Liver (tissue), 9 donors: ENCODE data around the gene IGF1R. TPM values are rescaled to one million over a fixed set of nuclear protein-coding genes. Genes with fewer than 3 reads are reported as not detected.

Experiments
- DNase-seq: peaks from one replicate; pipeline ENCODE4 v3.0.0-alpha.2; 2017; ENCODE audit warnings: low spot score
- H3K27ac ChIP-seq, 2 donors: one replicate each; pipeline ENCODE4 v1.7.0; 2013; ENCODE audit warnings: inconsistent platforms in 2 of 2, low read length in 2 of 2, control low read depth in 1 of 2, low read depth in 1 of 2, mild to moderate bottlenecking in 1 of 2
- H3K27me3 ChIP-seq, 4 donors: one replicate each; pipeline versions ENCODE4 v1.6.1 to v1.7.0; 2013; ENCODE audit warnings: low read length in 3 of 4, inconsistent platforms in 1 of 4, mild to moderate bottlenecking in 1 of 4, moderate library complexity in 1 of 4; ENCODE audit not compliant: control insufficient read depth in 4 of 4, insufficient read depth in 4 of 4
- H3K36me3 ChIP-seq, 4 donors: one replicate each; pipeline versions ENCODE4 v1.6.1 to v1.7.0; 2013; ENCODE audit warnings: low read length in 3 of 4, mild to moderate bottlenecking in 3 of 4, low read depth in 1 of 4, moderate library complexity in 1 of 4; ENCODE audit not compliant: control insufficient read depth in 4 of 4, insufficient read depth in 3 of 4
- H3K4me1 ChIP-seq, 4 donors: one replicate each; pipeline versions ENCODE4 v1.6.1 to v1.7.0; 2013; ENCODE audit warnings: low read length in 3 of 4, mild to moderate bottlenecking in 3 of 4, moderate library complexity in 1 of 4; ENCODE audit not compliant: control insufficient read depth in 4 of 4, insufficient read depth in 4 of 4
- H3K4me3 ChIP-seq, 3 donors: one replicate each; pipeline versions ENCODE4 v1.6.1 to v1.7.0; 2013; ENCODE audit warnings: low read length in 3 of 3, control low read depth in 1 of 3, low read depth in 1 of 3, mild to moderate bottlenecking in 1 of 3
- H3K9ac ChIP-seq, 2 donors: one replicate each; pipeline ENCODE4 v1.7.0; 2013; ENCODE audit warnings: low read length in 2 of 2, mild to moderate bottlenecking in 2 of 2, moderate library complexity in 2 of 2, control low read depth in 1 of 2, low read depth in 1 of 2
- H3K9me3 ChIP-seq, 4 donors: one replicate each; pipeline versions ENCODE4 v1.6.1 to v1.7.0; 2013; ENCODE audit warnings: low read length in 3 of 4; ENCODE audit not compliant: control insufficient read depth in 4 of 4
- FOXA1 ChIP-seq: IDR thresholded peaks from 2 replicates; pipeline ENCODE4 v1.6.1; 2016; ENCODE audit warnings: antibody characterized with exemption
- FOXA2 ChIP-seq: IDR thresholded peaks from 2 replicates; pipeline ENCODE4 v1.6.1; 2016; ENCODE audit warnings: antibody characterized with exemption
- GABPA ChIP-seq, 2 donors: IDR thresholded peaks in 1 of 2; conservative IDR thresholded peaks in 1 of 2; 2 replicates each; pipeline ENCODE4 v1.6.1; 2016; ENCODE audit warnings: antibody characterized with exemption in 2 of 2, mild to moderate bottlenecking in 1 of 2, moderate library complexity in 1 of 2
- HNF4A ChIP-seq, 2 donors: conservative IDR thresholded peaks; 2 replicates each; pipeline ENCODE4 v1.6.1; 2016; ENCODE audit warnings: antibody characterized with exemption in 2 of 2, mild to moderate bottlenecking in 2 of 2
- NR2F2 ChIP-seq: IDR thresholded peaks from 2 replicates; pipeline ENCODE4 v1.6.1; 2016; ENCODE audit warnings: antibody characterized with exemption
- RAD21 ChIP-seq, 2 donors: IDR thresholded peaks; 2 replicates each; pipeline ENCODE4 v1.6.1; 2016; ENCODE audit warnings: antibody characterized with exemption in 2 of 2, mild to moderate bottlenecking in 2 of 2
- TAF1 ChIP-seq: conservative IDR thresholded peaks from 2 replicates; pipeline ENCODE4 v1.6.1; 2016; ENCODE audit warnings: antibody characterized with exemption, mild to moderate bottlenecking
- YY1 ChIP-seq: IDR thresholded peaks from 2 replicates; pipeline ENCODE4 v1.6.1; 2016; ENCODE audit warnings: antibody characterized with exemption, mild to moderate bottlenecking
- WGBS: extraction: QIAGEN DNeasy Blood & Tissue Kit; methylation state at CpG from one replicate; pipeline ENCODE4 v1.1.7; 2013; 5-methylcytosine and 5-hydroxymethylcytosine counted together
- polyA plus RNA-seq, 2 donors: library from polyadenylated mRNA; stranded (reverse) in 1 of 2; unstranded in 1 of 2; fragments of 200-250 nt in 1 of 2; fragments of >200 nt in 1 of 2; fragmentation: Nextera tagmentation in 1 of 2; extraction: Ambion mirVana in 1 of 2; gene quantifications; one replicate each; pipeline versions ENCODE4 v1.2.1 to v1.2.3, GENCODE V29; 2013 to 2015
- total RNA-seq, 2 donors: library from RNA; depleted of rRNA; stranded (reverse); fragments of >200 nt; gene quantifications; one replicate each; pipeline ENCODE4 v1.2.3, GENCODE V29; 2014
- TF ChIP-seq, protein P1 (sequence below): IDR thresholded peaks from 2 replicates; pipeline ENCODE4 v1.6.1; 2016; ENCODE audit warnings: antibody characterized with exemption, mild to moderate bottlenecking
- TF ChIP-seq, protein P2 (sequence below): IDR thresholded peaks from 2 replicates; pipeline ENCODE4 v1.6.1; 2016; ENCODE audit warnings: antibody characterized with exemption
- TF ChIP-seq, protein P3 (sequence below): IDR thresholded peaks from 2 replicates; pipeline ENCODE4 v1.6.1; 2016; ENCODE audit warnings: antibody characterized with exemption
- donor health status: healthy.
- donor health status: healthy.
- donor health status: healthy.
- donor health status: healthy.
- donor health status: healthy.

The IGF1R gene
- total and polyA plus RNA-seq, 4 donors, result 0.69 to 10.3 (median 3.2) TPM

DNA sequence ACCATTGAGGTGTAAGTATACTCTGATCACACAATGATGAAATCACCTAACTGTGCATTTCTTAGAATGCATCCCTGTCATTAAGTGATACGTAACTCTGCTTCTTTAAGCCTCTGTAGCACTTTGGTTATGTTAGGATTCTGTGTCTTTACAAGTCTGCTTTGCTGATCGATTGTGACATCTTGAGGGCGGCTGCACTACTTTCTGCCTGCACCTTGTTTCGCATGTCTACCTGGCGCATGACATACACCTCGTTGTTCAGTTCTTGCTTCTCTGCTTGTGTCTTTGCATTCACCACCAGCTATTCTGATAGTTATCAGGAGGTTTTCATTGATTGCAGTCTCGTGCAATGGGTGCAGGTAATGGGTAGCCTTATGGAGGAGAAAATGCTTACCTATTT is 32.7 kb downstream of the IGF1R start:
- no peak for TF ChIP-seq GABPA (IDR thresholded peaks at IDR 0.05 in 1 of 2, conservative IDR thresholded peaks at IDR 0.05 in 1 of 2)
- TF ChIP-seq, protein P1, sequence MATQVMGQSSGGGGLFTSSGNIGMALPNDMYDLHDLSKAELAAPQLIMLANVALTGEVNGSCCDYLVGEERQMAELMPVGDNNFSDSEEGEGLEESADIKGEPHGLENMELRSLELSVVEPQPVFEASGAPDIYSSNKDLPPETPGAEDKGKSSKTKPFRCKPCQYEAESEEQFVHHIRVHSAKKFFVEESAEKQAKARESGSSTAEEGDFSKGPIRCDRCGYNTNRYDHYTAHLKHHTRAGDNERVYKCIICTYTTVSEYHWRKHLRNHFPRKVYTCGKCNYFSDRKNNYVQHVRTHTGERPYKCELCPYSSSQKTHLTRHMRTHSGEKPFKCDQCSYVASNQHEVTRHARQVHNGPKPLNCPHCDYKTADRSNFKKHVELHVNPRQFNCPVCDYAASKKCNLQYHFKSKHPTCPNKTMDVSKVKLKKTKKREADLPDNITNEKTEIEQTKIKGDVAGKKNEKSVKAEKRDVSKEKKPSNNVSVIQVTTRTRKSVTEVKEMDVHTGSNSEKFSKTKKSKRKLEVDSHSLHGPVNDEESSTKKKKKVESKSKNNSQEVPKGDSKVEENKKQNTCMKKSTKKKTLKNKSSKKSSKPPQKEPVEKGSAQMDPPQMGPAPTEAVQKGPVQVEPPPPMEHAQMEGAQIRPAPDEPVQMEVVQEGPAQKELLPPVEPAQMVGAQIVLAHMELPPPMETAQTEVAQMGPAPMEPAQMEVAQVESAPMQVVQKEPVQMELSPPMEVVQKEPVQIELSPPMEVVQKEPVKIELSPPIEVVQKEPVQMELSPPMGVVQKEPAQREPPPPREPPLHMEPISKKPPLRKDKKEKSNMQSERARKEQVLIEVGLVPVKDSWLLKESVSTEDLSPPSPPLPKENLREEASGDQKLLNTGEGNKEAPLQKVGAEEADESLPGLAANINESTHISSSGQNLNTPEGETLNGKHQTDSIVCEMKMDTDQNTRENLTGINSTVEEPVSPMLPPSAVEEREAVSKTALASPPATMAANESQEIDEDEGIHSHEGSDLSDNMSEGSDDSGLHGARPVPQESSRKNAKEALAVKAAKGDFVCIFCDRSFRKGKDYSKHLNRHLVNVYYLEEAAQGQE, result no peak
- TF ChIP-seq FOXA2, result no peak
- no peak for TF ChIP-seq TAF1
- TF ChIP-seq, protein P2, sequence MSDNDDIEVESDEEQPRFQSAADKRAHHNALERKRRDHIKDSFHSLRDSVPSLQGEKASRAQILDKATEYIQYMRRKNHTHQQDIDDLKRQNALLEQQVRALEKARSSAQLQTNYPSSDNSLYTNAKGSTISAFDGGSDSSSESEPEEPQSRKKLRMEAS, result no peak
- TF ChIP-seq NR2F2, result no peak
- no peak for TF ChIP-seq YY1
- H3K4me3 ChIP-seq, result no peak overlapping the region
- WGBS, result 87% methylated on average over 7 of the region's 7 CpGs
- H3K27me3 ChIP-seq, result no peaks in the 10 kb centered on the region
- H3K27ac ChIP-seq, result no peak overlapping the region
- DNase-seq, result no peak
- no peak overlapping the region for H3K9ac ChIP-seq
- no peaks in the 10 kb centered on the region for H3K4me1 ChIP-seq
- no peaks in the 10 kb centered on the region for H3K36me3 ChIP-seq
- no peaks in the 10 kb centered on the region for H3K9me3 ChIP-seq

DNA sequence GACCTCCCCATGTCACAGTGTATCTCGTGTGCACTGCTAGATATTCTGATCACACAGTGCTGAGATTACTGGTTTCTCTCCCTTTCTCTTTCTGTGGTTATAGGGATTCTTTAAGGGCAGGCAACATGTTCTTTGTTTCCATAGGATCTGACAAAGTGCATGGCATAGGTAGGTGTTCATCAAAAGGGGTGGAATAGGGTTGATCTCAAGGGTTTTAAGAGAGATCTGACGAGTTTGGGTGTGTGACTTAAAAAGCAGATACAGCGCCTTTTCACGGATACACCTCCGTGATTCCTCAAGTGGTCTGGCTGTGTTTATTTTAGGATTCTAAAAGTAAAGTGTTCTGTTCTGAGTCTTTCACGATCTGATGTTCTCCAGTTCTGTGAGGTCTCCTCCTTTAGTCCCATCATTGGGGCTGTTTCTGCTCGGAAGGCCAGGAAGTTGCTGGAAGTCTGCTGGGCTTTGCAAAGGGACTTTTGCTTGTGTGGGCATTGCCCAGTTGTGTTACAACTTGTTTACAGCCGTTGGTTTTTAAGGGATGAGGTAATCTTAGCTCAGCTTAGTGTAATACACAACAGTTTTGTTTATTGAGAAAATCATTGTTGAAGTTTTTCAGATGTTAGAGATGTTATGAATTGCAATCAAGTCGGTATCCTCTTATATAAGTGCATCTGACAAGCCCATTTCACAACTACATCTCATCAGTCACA is 34.8 kb downstream of the IGF1R start:
- H3K4me3 ChIP-seq, result no peak overlapping the region
- no peaks in the 10 kb centered on the region for H3K36me3 ChIP-seq
- no peak for DNase-seq
- H3K4me1 ChIP-seq, result no peaks in the 10 kb centered on the region
- H3K27ac ChIP-seq, result no peak overlapping the region
- 62% methylated on average over 9 of the region's 9 CpGs for WGBS
- H3K27me3 ChIP-seq, result no peaks in the 10 kb centered on the region
- no peak overlapping the region for H3K9ac ChIP-seq
- no peaks in the 10 kb centered on the region for H3K9me3 ChIP-seq
- TF ChIP-seq, protein P3, sequence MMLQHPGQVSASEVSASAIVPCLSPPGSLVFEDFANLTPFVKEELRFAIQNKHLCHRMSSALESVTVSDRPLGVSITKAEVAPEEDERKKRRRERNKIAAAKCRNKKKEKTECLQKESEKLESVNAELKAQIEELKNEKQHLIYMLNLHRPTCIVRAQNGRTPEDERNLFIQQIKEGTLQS, result no peak
- TF ChIP-seq FOXA1 (no peak), RAD21 (IDR thresholded peaks at IDR 0.05) (no peak), HNF4A (conservative IDR thresholded peaks at IDR 0.05) (no peak)
- TF ChIP-seq, protein P1, result no peak
